Mesenteric fat pad (tissue), 1 donor: ENCODE data around the gene TCF7. TPM values are rescaled to one million over a fixed set of nuclear protein-coding genes. Genes with fewer than 3 reads are reported as not detected.

ENCODE experiments used
- DNase-seq: peaks from one replicate; pipeline ENCODE4 v3.0.0-alpha.2; 2020; ENCODE audit warnings: low spot score
- long read RNA-seq: library from polyadenylated mRNA; unstranded; transcript quantifications from one replicate; pipeline ENCODE4 v2.0.0, GENCODE V29; 2020
- total RNA-seq: library from RNA; stranded (reverse); fragmentation: NEBNext Ultra II Directional; extraction: Animal tissue kit (Norgen Biotek cat#: 25700); gene quantifications from one replicate; pipeline ENCODE4 v1.2.1, GENCODE V29; 2021
- donor health status: DM: yes; HTN: yes; CAD: no.

TCF7 gene
- total RNA-seq, result 3.9 TPM
- long read RNA-seq, partial matches to known transcripts, result 1 of 43 reads
- long read RNA-seq, other reads (novel, unspliced or antisense), result 42 of 43 reads

DNA sequence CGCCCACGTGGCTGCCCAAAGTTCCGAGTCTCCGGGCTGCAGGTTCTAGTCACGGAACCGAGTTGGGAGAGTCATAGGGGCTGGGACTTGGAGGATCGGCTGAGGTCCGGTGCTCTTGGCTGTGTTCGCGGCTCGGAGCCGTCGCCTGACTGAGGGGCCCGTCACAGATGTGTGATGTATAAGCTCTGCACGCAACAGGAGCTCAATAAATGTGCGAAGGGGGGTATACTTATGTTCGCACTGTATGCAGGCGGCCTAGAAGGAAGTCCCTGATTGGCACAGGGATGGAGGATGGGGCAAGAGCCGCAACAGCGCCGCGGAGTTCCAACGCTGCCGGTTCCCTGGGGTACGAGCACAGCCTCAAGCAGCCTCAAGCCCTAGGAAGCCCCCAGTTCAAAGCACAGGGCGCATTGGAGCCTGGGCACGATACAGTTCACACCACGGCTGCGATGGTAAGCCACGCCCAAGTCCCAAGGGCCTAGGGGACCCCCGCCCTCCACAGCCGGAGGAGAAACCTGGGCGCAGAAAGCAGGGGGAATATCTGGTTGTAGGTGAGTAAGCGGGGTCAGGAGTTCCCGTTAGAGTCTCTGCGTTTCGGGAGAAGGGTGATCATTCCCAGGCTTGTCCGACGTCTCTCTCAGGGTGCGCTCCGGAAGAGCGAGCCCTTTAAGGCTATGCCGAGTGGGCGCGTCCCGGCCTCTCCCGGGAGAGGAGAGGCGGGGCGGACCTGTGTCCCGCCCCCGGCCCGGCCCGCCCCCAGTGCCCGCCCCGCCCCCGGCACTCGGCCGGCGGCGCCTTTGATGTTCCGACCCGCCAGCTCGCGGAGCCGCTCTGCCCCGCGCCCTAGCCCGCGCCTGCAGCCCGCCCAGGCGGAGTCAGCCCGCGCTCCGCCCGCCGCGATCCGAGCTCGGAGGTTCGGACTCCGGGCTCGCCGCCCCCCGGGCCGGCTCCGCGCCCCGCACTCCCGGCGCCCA lies at the start of gene TCF7:
Gene TCF7, plus strand, starts transcription at position 780 of the 974 bp plus-strand sequence. CDS start 226 bp downstream, outside the sequence.
- DNase-seq, result peak; percentile 92

GRCh38 chr5:134069553-134069952 lies 44.9 kb upstream of the TCF7 start:
- no peak for DNase-seq

DNA sequence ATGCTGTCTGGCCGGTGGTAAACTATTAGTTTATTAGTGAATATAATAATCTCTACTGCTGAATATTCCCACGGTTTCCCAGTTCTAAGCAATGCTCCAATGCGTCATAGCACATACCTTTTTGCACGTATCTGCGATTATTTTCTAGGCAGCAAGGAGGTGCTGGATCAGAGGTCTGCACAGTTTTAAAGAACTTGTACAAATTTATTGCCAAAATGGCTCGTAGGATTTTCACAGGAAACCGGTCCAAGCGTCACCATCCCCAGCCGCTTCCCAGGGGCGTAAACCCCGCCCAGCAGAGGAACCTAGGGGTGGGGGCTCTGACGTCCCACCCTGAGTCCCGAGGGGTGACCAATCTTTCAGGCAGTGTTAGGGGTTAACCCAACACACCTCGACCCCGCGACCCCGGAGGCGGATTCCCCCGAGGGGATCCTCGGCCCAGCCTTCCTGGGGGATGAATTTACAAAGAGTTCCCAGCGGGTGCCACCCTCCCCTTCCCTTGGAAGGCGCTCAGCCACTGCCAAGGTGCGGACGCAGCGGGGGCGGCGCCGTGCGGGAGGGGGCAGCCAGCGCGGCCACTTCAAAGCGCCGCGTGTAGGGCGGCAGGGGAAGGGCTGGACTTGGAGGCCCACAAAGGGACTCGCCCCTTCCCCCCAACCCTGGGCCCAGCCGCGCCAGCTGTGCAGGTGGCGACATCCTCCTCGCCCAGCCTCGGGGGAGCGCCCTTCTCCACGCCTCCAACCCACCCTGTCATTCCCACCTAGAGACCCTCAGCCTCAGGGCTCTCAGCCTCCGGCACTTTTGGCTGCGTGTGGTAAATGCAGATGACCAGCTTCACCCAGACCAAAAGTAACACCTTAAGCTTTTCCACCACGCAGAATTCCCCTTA lies 43.5 kb upstream of the TCF7 start:
- no peak for DNase-seq

DNA sequence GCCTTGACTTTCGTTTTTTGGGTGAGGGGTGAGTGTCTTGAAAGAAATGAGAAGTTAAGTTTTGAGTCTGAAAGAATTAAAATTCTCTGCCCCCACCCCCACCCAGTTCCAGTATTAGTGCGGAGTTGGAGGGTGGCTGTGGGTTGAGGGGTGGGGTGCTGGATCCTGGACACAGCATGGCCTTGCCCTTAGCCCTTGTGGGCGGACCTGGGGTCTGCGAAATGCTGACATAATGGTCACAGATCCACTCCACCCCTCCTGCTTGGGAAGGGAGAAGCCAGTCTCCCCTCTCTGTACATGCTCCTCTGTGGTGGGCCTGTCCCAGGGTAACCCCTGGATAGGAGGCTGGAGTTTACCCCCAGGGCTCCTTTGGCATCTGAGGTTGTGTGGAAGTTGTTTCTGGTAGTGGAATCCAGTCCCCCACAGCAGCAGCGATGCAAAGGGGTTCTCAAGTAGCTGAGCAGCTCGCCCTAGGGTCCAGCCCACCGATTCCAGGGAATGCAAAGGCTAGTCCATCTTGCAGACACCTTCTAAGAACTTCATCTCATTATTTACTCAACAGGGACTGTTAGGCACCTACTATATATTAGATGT lies 42.8 kb upstream of the TCF7 start:
- DNase-seq, result no peak

DNA sequence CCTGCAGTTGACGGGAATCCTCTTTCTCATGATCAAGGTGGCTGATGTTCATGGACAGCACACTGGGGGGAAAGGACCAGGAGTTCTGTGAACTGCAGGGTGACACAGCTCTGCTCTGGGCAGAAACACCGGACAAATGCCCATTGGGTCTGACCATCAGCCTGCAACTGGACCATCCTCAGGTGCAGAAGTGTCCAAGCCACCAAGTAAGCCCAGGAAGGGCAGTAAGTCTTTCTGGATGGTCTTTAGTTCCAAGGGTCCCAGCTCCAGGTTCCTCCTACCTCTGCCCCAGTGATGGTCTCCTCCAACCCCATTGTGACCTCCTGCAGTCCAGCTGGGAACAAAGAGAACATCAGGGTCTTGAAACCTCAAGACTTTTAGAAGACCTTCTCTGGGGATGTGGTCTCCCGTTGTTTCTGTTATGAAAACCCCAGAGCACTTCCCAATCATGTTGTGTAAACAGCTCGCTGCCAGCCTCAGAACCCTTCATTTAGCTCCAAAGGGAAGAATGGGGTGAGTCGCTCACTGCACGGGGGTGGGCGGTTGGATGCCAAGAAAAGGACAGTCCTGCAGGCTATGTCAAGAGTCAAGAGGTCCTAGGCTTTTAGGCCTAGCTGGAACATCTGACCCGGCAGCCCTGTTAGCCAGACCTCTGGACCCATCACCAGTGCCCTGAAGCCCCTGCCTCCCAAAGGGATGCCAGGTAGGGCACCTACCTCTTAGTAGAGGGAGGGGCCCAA lies 41.8 kb upstream of the TCF7 start:
- peak; percentile 55 for DNase-seq

GRCh38 chr5:134073404-134073803 lies 41.1 kb upstream of the TCF7 start:
- no peak for DNase-seq

- no peak for DNase-seq
These were observed 39.4 kb upstream of the TCF7 start for GRCh38 chr5:134075102-134075501.

DNA sequence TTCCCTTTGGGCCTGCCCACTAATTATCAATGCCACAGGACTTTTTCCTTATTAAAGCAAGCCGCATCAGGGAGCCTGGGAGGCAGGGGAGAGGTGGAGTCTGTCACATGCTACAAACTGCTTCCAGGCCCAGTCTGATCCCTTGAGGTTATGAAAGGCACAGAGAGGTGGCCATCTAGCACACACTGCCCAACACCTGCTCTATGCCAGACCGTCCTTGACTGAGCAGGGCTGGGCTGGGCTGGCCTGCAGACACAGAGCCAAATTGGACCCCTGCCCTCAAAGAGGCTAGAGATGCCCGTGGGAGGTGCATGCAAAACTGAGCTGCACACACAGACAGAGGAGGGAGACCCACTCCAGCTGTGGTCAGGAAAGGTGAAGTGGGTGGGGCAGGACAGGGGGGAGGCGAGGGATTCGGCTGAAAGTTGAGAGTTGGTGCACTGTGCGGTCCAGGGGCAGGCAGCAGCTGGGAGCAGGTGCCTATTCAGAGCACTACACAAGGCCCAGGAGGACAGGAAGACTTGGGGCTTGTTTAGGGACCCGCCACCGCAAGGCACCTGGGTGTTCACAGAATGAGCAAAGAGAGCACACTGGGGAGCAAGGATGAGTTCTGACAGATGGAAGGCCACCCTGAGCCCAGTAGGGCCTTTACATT lies 36.4 kb upstream of the TCF7 start:
- DNase-seq, result no peak

- DNase-seq, result no peak
These were observed 34.5 kb upstream of the TCF7 start for GRCh38 chr5:134079748-134080581.

- DNase-seq, result no peak
These were observed 32.1 kb upstream of the TCF7 start for GRCh38 chr5:134082264-134082992.

DNA sequence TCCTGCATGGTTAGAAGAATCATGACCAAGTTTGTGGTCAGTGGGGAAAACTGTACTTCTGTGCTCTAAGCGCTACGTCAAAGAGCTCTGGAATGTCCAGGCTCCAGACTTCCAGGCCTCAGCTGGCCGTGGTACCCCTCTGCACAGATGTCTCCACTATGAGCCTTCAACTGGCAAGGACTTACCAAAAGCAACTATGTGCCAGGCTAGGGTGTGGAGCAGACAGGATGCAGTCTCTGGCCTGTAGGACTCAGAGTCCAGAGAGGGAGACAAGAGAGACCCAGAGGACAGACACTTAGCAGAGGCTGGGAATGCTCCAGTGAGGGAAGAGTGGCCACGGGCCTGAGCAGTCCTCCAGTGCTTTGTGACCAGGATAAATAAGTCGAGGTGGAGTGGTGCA lies 31.0 kb upstream of the TCF7 start:
- no peak for DNase-seq

DNA sequence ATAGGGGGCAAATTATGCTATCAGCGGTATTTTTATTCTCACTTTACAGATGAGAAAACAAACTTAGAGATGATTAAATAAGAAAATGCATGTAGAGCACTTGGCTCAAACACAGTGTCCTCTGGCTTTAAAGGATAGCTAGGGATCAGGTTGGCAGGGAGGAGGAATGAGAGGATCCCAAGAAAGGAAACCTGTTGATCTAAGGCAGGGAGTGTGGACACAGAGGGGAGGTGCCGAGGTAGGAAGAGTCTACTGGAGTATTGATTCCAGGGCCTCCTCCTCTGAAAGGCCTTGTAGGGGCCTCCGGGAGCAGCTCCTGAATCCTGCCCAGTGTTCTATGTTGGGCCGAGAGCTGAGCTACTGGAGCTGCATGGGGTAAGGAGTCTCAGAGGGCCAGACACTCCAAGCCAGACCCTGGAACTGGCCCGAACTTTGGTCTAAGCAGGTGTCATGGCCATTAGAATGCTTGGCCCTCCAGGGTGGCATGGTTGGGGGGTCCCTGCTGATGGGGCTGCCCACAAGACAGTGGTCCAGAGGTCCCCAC lies 30.4 kb upstream of the TCF7 start:
- no peak for DNase-seq

- no peak for DNase-seq
These were observed 29.9 kb upstream of the TCF7 start for GRCh38 chr5:134084570-134084969.

DNA sequence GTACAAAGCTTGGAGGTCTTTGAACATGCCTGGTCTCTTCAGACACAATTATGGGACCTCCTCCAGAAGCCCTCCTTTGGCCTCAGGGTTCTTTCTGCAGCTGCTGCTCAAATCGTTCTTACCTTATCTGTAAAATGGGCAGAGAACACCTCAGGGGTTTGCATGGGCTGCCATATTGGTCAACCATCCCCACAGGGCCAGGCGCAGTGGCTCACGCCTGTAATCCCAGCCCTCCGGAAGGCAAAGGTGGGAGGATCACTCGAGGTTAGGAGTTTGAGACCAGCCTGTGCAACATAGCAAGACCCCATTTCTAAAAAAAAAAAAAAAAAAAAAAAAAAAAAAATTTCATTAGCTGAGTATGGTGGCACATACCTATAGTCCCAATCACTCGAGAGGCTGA lies 29.1 kb upstream of the TCF7 start:
- no peak for DNase-seq

- no peak for DNase-seq
These were observed 28.1 kb upstream of the TCF7 start for GRCh38 chr5:134086225-134086942.

DNA sequence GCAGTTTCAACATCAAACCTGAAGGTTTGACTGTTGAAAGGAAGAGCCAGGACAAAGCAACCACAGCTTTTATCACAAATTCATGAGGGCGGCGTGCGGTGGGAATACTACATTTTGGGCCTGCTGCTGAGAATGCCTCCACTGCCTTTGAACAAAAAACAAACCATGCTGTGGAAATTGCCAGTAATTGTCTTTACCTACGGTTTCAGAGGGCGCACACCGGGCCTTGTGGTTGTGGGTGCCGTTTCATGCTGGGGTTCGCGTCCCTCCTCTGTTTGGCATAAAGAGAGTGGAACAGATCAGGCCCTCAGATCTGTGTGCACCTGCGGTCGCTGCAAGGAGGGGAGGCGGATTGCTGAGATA lies 27.6 kb upstream of the TCF7 start:
- no peak for DNase-seq

DNA sequence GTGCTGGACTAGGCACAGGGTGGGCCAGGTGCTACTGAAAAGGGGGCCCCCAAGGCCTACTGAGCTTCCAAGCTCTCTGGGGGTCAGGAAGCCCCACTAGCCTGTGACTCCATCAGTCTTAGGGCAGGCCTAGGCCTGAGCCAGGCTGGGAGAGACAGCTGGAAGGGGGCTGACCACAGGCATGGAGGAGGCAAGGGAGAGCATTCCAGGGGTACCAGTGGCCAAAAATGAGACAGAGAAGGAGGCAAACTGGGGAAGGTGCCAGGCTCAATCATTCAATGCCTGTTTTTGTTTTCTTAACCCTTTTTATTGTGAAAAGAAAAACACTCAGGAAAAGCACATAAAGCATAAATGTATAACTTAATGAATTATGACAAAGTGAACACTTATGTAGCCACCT lies 26.2 kb upstream of the TCF7 start:
- no peak for DNase-seq
